ENCODE results near the gene ENOX1. TPM values are rescaled to one million over a fixed set of nuclear protein-coding genes. Genes with fewer than 3 reads are reported as not detected.

Gene ENOX1
- total and polyA plus RNA-seq, 2 of the 8 experiments (the other 6 are each of a cell fraction or from before 2014, with no cell fraction given), result 0.23 to 0.37 TPM

DNA sequence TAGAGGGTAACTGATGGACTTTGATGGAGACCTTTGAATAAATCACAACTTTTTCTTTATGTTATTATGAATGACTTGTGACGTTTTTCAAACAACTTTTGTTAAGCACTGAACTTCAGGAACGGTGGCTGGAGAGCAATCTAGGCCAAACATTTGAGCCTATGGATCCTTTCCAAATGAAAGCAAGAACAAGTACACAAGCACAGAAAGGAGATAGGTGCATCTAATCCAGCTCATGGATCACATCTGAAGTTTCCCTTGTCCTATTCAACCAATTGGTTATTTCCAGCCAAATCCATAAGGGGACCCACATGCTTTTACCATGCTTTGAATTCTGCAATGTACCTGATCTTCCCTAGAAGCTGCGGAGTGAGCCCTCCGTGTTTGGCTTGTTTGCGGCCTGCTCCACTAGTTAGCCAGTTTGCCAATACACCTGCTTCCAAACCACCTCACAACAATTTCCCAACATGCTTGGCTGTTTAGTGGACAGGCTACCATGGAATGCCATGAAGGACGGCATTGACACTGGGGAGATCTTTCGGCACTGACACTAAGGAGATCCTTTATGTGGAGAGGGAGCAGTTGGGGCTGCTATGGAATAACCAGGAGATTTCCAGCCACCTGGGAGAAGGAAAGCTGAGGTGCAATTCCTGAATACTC is 447.5 kb downstream of the ENOX1 start:
- no peak overlapping the region for H2BK20ac ChIP-seq (ENCODE audit: low read length)
- no peak overlapping the region for H2AFZ ChIP-seq (ENCODE audit: low read length)
- no peaks in the 10 kb centered on the region for H4K20me1 ChIP-seq (replicated peaks in 1 of 2; ENCODE audit: control insufficient read depth in 1 of 2, insufficient read depth in 2 of 2, low read length in 2 of 2)
- H3K23ac ChIP-seq (ENCODE audit: insufficient read length), result no peak overlapping the region
- FAIRE-seq, result no peak
- no peak overlapping the region for H2BK15ac ChIP-seq (ENCODE audit: low read length)
- no peak overlapping the region for H3K9ac ChIP-seq (replicated peaks in 1 of 4; ENCODE audit: extremely low read depth in 1 of 4, low read depth in 3 of 4, low read length in 3 of 4)
- H3K56ac ChIP-seq (replicated peaks; ENCODE audit: insufficient read length, low read depth, low read length), result no peak overlapping the region
- no peak for DNase-seq (ENCODE audit: low read depth in 1 of 2, low spot score in 2 of 2)
- no peaks in the 10 kb centered on the region for H3K36me3 ChIP-seq (ENCODE audit: control insufficient read depth in 2 of 4, insufficient read depth in 4 of 4, low read length in 3 of 4)
- no peak overlapping the region for H3K14ac ChIP-seq (ENCODE audit: insufficient read length)
- H3K79me1 ChIP-seq (ENCODE audit: low read depth, low read length), result no peaks in the 10 kb centered on the region
- H3K79me2 ChIP-seq (ENCODE audit: control insufficient read depth in 1 of 2, insufficient read depth in 2 of 2, low read length in 2 of 2), result no peaks in the 10 kb centered on the region
- ChIA-PET POLR2A (ENCODE audit: partially characterized antibody) (no interaction called here), CTCF (ENCODE audit: partially characterized antibody) (interaction anchor here (1.4 kb wide), 1 partner anchor 52 kb away, joined by 3 read pairs; no protein-coding TSS in a partner anchor)
- WGBS, 2 experiments (ENCODE audit: extremely low coverage in 1 of 2, insufficient coverage in 1 of 2, insufficient read length in 1 of 2, insufficient replicate concordance in 2 of 2, low coverage in 1 of 2, low lambda C conversion rate in 2 of 2, missing lambda C conversion rate in 1 of 2), result 92% methylated on average over 7 of the region's 7 CpGs; no CpG with 5 or more reads in 1 of the 2 experiments
- no peak overlapping the region for H2BK5ac ChIP-seq (ENCODE audit: low read depth, low read length)
- no peak overlapping the region for H4K8ac ChIP-seq (ENCODE audit: extremely low read depth, insufficient read depth, low read length)
- no peaks in the 10 kb centered on the region; the same call in 1 of the 2 replicates for H3K23me2 ChIP-seq (ENCODE audit: low read depth, low read length)
- H3K18ac ChIP-seq (ENCODE audit: extremely low read depth, low read length), result no peak overlapping the region
- no peak overlapping the region for H2AK5ac ChIP-seq (ENCODE audit: low read depth, low read length)
- no peak overlapping the region for H2BK12ac ChIP-seq (ENCODE audit: low read depth, low read length)
- no peak overlapping the region for H3K4me3 ChIP-seq (ENCODE audit: extremely low read depth in 1 of 4, insufficient read depth in 2 of 4, low read depth in 3 of 4, low read length in 4 of 4)
- no peaks in the 10 kb centered on the region for H3K4me1 ChIP-seq (replicated peaks in 1 of 4; ENCODE audit: control insufficient read depth in 3 of 4, insufficient read depth in 4 of 4, low read length in 3 of 4)
- no peak for TF ChIP-seq KDM5A (IDR thresholded peaks at IDR 0.05; ENCODE audit: low read length)
- no peak for TF ChIP-seq SP1 (IDR thresholded peaks at IDR 0.05; ENCODE audit: low read depth, low read length)
- TF ChIP-seq BCL11A (IDR thresholded peaks at IDR 0.05; ENCODE audit: low read depth in 2 of 2, low read length in 2 of 2), result no peak
- TF ChIP-seq KDM1A (IDR thresholded peaks at IDR 0.05; ENCODE audit: borderline replicate concordance, low read length), result no peak
- H4K91ac ChIP-seq (replicated peaks; ENCODE audit: insufficient read length, low read length), result no peak overlapping the region
- H3K4ac ChIP-seq (replicated peaks; ENCODE audit: insufficient read length, low read depth, low read length), result no peak overlapping the region
- no peak overlapping the region for H3K27ac ChIP-seq (ENCODE audit: low read depth, low read length)
- H3K27me3 ChIP-seq (replicated peaks in 1 of 4; ENCODE audit: control insufficient read depth in 3 of 4, extremely low read depth in 1 of 4, insufficient read depth in 3 of 4, low read length in 3 of 4), result no peaks in the 10 kb centered on the region
- H3K9me3 ChIP-seq (ENCODE audit: insufficient read depth in 2 of 2, low read depth in 1 of 2, low read length in 1 of 2), result no peaks in the 10 kb centered on the region
- H2BK120ac ChIP-seq (replicated peaks; ENCODE audit: low read depth, low read length), result no peak overlapping the region
- H3K4me2 ChIP-seq (ENCODE audit: insufficient read depth in 1 of 2, low read depth in 2 of 2, low read length in 2 of 2), result no peak overlapping the region
- no peak overlapping the region for H4K5ac ChIP-seq (ENCODE audit: insufficient read length, low read depth, low read length)

Data from H1 (cell line).